DOHH2 (cell line): ENCODE measurements around the gene TAAR8.

ENCODE experiments used
- H3F3A ChIP-seq: fragments of 200-600 bp; sonication (generic), shearing (Covaris generic); 2 replicates; pipeline ENCODE4 v1.6.0; 2016; ENCODE audit warnings: antibody characterized with exemption, mild to moderate bottlenecking; ENCODE audit not compliant: control insufficient read depth, insufficient read depth
- H3K27ac ChIP-seq: fragments of 200-600 bp; sonication (generic); 2 replicates; pipeline ENCODE4 v1.5.1; 2014; ENCODE audit warnings: low read depth, mild to moderate bottlenecking, low read length, moderate library complexity
- H3K27me3 ChIP-seq: fragments of 200-600 bp; sonication (generic); 2 replicates; pipeline ENCODE4 v1.6.1; 2014; ENCODE audit warnings: mild to moderate bottlenecking, low read length, mixed read lengths; ENCODE audit not compliant: control insufficient read depth
- H3K36me3 ChIP-seq: fragments of 200-600 bp; sonication (generic); 2 replicates; pipeline ENCODE4 v1.6.1; 2014; ENCODE audit warnings: mild to moderate bottlenecking, low read length, moderate library complexity, mixed read lengths; ENCODE audit not compliant: control insufficient read depth
- H3K4me1 ChIP-seq: fragments of 200-600 bp; sonication (generic); 2 replicates; pipeline ENCODE4 v1.6.1; 2014; ENCODE audit warnings: mild to moderate bottlenecking, low read length, mixed read lengths; ENCODE audit not compliant: control insufficient read depth
- H3K4me2 ChIP-seq: fragments of 200-600 bp; sonication (generic); 2 replicates; pipeline ENCODE4 v1.6.0; 2014; ENCODE audit warnings: mild to moderate bottlenecking, low read length, moderate library complexity
- H3K4me3 ChIP-seq: fragments of 200-600 bp; sonication (generic); 2 replicates; pipeline ENCODE4 v1.5.1; 2014; ENCODE audit warnings: mild to moderate bottlenecking, low read length, mixed read lengths
- H3K79me2 ChIP-seq: fragments of 200-600 bp; sonication (generic); 2 replicates; pipeline ENCODE4 v1.6.1; 2014; ENCODE audit warnings: mild to moderate bottlenecking, low read length, mixed read lengths; ENCODE audit not compliant: control insufficient read depth
- H3K9me2 ChIP-seq: fragments of 200-600 bp; sonication (generic); replicated peaks from 2 replicates; pipeline ENCODE4 v1.6.1; 2014; ENCODE audit warnings: mild to moderate bottlenecking, low read length, mixed read lengths; ENCODE audit not compliant: control insufficient read depth
- H3K9me3 ChIP-seq: fragments of 200-600 bp; sonication (generic); 2 replicates; pipeline ENCODE4 v1.6.1; 2014; ENCODE audit warnings: antibody characterized with exemption, low read length, mixed read lengths; ENCODE audit not compliant: control insufficient read depth, insufficient read depth
- H4K20me1 ChIP-seq: fragments of 200-600 bp; sonication (generic); 2 replicates; pipeline ENCODE4 v1.6.0; 2014; ENCODE audit warnings: low read depth, mild to moderate bottlenecking, antibody characterized with exemption, low read length, moderate library complexity; ENCODE audit not compliant: control insufficient read depth, insufficient read depth
- CTCF ChIP-seq: fragments of 200-600 bp; sonication (generic); IDR thresholded peaks from one replicate; pipeline ENCODE4 v1.5.1; 2014; ENCODE audit warnings: antibody characterized with exemption, mild to moderate bottlenecking, low read depth, low read length; ENCODE audit not compliant: poor library complexity, severe bottlenecking
- EZH2phosphoT487 ChIP-seq: fragments of 200-600 bp; sonication (generic); IDR thresholded peaks from 2 replicates; pipeline ENCODE4 v1.6.1; 2017; ENCODE audit warnings: borderline replicate concordance, mild to moderate bottlenecking, antibody characterized with exemption, low read length, moderate library complexity, mixed read lengths

The TAAR8 gene

GRCh38 chr6:132537977-132538376, 14.5 kb upstream of the TAAR8 start, which contains the start of gene TAAR9:
TAAR9 (plus strand) TSS chr6:132538277; CDS start chr6:132538290, 13 bp downstream.
- no peaks in the 10 kb centered on the region for H4K20me1 ChIP-seq
- H3F3A ChIP-seq, result no peaks in the 10 kb centered on the region

GRCh38 chr6:132544826-132545225, 7.6 kb upstream of the TAAR8 start:
- Histone ChIP-seq H4K20me1 (no peaks in the 10 kb centered on the region), H3F3A (no peaks in the 10 kb centered on the region), H3K4me1 (no peaks in the 10 kb centered on the region), H3K4me3 (no peak overlapping the region), H3K4me2 (no peak overlapping the region), H3K9me2 (no peaks in the 10 kb centered on the region; the same call in 1 of the 2 replicates), H3K27me3 (no peaks in the 10 kb centered on the region), H3K27ac (no peak overlapping the region), H3K9me3 (no peaks in the 10 kb centered on the region), H3K36me3 (no peaks in the 10 kb centered on the region), H3K79me2 (no peaks in the 10 kb centered on the region)
- TF ChIP-seq CTCF, result no peak

More at GRCh38 chr6:132537977-132538376, 14.5 kb upstream of the TAAR8 start, which contains the start of gene TAAR9:
- no peaks in the 10 kb centered on the region for H3K4me1 ChIP-seq
- no peak within 1 kb of the TSS for H3K4me3 ChIP-seq
- no peaks in the 10 kb centered on the region for H3K36me3 ChIP-seq
- no peak within 1 kb of the TSS for H3K4me2 ChIP-seq
- no peaks in the 10 kb centered on the region for H3K79me2 ChIP-seq
- TF ChIP-seq CTCF (no peak), EZH2phosphoT487 (no peak)
- no peaks in the 10 kb centered on the region for H3K9me3 ChIP-seq
- no peaks in the 10 kb centered on the region for H3K9me2 ChIP-seq
- no peak within 1 kb of the TSS for H3K27ac ChIP-seq
- H3K27me3 ChIP-seq, result no peaks in the 10 kb centered on the region

- TF ChIP-seq CTCF (no peak), EZH2phosphoT487 (no peak)
- H3K4me2 ChIP-seq, result no peak overlapping the region
- no peak overlapping the region for H3K4me3 ChIP-seq
- no peaks in the 10 kb centered on the region for H3K4me1 ChIP-seq
- no peaks in the 10 kb centered on the region for H4K20me1 ChIP-seq
- H3K79me2 ChIP-seq, result no peaks in the 10 kb centered on the region
- no peaks in the 10 kb centered on the region for H3K36me3 ChIP-seq
- H3F3A ChIP-seq, result no peaks in the 10 kb centered on the region
- H3K9me2 ChIP-seq, result no peaks in the 10 kb centered on the region; the same call in 1 of the 2 replicates
- no peak overlapping the region for H3K27ac ChIP-seq
- H3K9me3 ChIP-seq, result no peaks in the 10 kb centered on the region
- H3K27me3 ChIP-seq, result no peaks in the 10 kb centered on the region
Observed at GRCh38 chr6:132548746-132549463, 3.6 kb upstream of the TAAR8 start.
